ENCODE measurements around the gene ZBTB44.

ZBTB44 gene

GRCh38 chr11:130344841-130345240 lies 30.1 kb upstream of the ZBTB44 start:
- no peak for TF ChIP-seq TAF1 (IDR thresholded peaks at IDR 0.05; ENCODE audit: borderline replicate concordance, insufficient read depth, low read length)
- TF ChIP-seq FOXP2 (optimal IDR thresholded peaks at IDR 0.05; ENCODE audit: borderline replicate concordance, extremely low read depth, extremely low read length, insufficient read depth): no peak
- TF ChIP-seq POLR2AphosphoS5 (IDR thresholded peaks at IDR 0.05; ENCODE audit: low read depth, low read length): no peak

- TF ChIP-seq TAF1 (IDR thresholded peaks at IDR 0.05; ENCODE audit: borderline replicate concordance, insufficient read depth, low read length) (no peak), FOXP2 (optimal IDR thresholded peaks at IDR 0.05; ENCODE audit: borderline replicate concordance, extremely low read depth, extremely low read length, insufficient read depth) (no peak), POLR2AphosphoS5 (IDR thresholded peaks at IDR 0.05; ENCODE audit: low read depth, low read length) (no peak), REST (IDR thresholded peaks at IDR 0.05; ENCODE audit: insufficient read depth in 1 of 2, low read depth in 2 of 2, low read length in 2 of 2) (no peak), SIN3A (IDR thresholded peaks at IDR 0.05; ENCODE audit: borderline replicate concordance, insufficient read depth, low read length) (no peak)
Measured at GRCh38 chr11:130340671-130341319, 26.1 kb upstream of the ZBTB44 start.

- TF ChIP-seq REST (IDR thresholded peaks at IDR 0.05; ENCODE audit: insufficient read depth in 1 of 2, low read depth in 2 of 2, low read length in 2 of 2): no peak
- TF ChIP-seq TAF1 (IDR thresholded peaks at IDR 0.05; ENCODE audit: borderline replicate concordance, insufficient read depth, low read length): no peak
- TF ChIP-seq FOXP2 (optimal IDR thresholded peaks at IDR 0.05; ENCODE audit: borderline replicate concordance, extremely low read depth, extremely low read length, insufficient read depth): no peak
- no peak for TF ChIP-seq POLR2AphosphoS5 (IDR thresholded peaks at IDR 0.05; ENCODE audit: low read depth, low read length)
- TF ChIP-seq SIN3A (IDR thresholded peaks at IDR 0.05; ENCODE audit: borderline replicate concordance, insufficient read depth, low read length): no peak
Measured at GRCh38 chr11:130338667-130339066, 23.9 kb upstream of the ZBTB44 start.

GRCh38 chr11:130337281-130338089 lies 22.8 kb upstream of the ZBTB44 start:
- TF ChIP-seq POLR2AphosphoS5 (IDR thresholded peaks at IDR 0.05; ENCODE audit: low read depth, low read length) (no peak), SIN3A (IDR thresholded peaks at IDR 0.05; ENCODE audit: borderline replicate concordance, insufficient read depth, low read length) (no peak), FOXP2 (optimal IDR thresholded peaks at IDR 0.05; ENCODE audit: borderline replicate concordance, extremely low read depth, extremely low read length, insufficient read depth) (no peak), TAF1 (IDR thresholded peaks at IDR 0.05; ENCODE audit: borderline replicate concordance, insufficient read depth, low read length) (no peak), REST (IDR thresholded peaks at IDR 0.05; ENCODE audit: insufficient read depth in 1 of 2, low read depth in 2 of 2, low read length in 2 of 2) (no peak)

- TF ChIP-seq REST (IDR thresholded peaks at IDR 0.05; ENCODE audit: insufficient read depth in 1 of 2, low read depth in 2 of 2, low read length in 2 of 2) (no peak), FOXP2 (optimal IDR thresholded peaks at IDR 0.05; ENCODE audit: borderline replicate concordance, extremely low read depth, extremely low read length, insufficient read depth) (no peak), POLR2AphosphoS5 (IDR thresholded peaks at IDR 0.05; ENCODE audit: low read depth, low read length) (no peak), TAF1 (IDR thresholded peaks at IDR 0.05; ENCODE audit: borderline replicate concordance, insufficient read depth, low read length) (no peak), SIN3A (IDR thresholded peaks at IDR 0.05; ENCODE audit: borderline replicate concordance, insufficient read depth, low read length) (no peak)
Measured at GRCh38 chr11:130330101-130330684, 15.5 kb upstream of the ZBTB44 start.

Data from PFSK-1 (cell line).